Kidney (tissue), 14 donors: Measurements from ENCODE around the gene EHMT2. TPM values are rescaled to one million over a fixed set of nuclear protein-coding genes. Genes with fewer than 3 reads are reported as not detected.
A peak's percentile ranks its signal among the peaks of the same experiment; 100 is the strongest.

ENCODE experiments used
- DNase-seq, 5 donors: peaks; one replicate each; pipeline ENCODE4 v3.0.0-alpha.2; 2013 to 2020
- FAIRE-seq: peaks from 2 replicates; lab custom pipeline; 2012; peaks lifted over from hg19 to GRCh38; lab: Jason Lieb, UNC
- H3K27ac ChIP-seq, 2 donors: one replicate each; pipeline ENCODE4 v1.7.0; 2013; ENCODE audit warnings: low read depth in 2 of 2, low read length in 2 of 2, inconsistent platforms in 1 of 2
- H3K27me3 ChIP-seq: one replicate; pipeline ENCODE4 v1.7.1; 2013; ENCODE audit warnings: low read length, inconsistent platforms; ENCODE audit not compliant: control insufficient read depth, insufficient read depth
- H3K36me3 ChIP-seq, 3 donors: one replicate each; pipeline versions ENCODE4 v1.7.0 to v1.7.1; 2013; ENCODE audit warnings: low read length in 3 of 3, control low read depth in 1 of 3, inconsistent platforms in 1 of 3; ENCODE audit not compliant: insufficient read depth in 3 of 3, control insufficient read depth in 2 of 3
- H3K4me1 ChIP-seq, 3 donors: one replicate each; pipeline versions ENCODE4 v1.7.0 to v1.7.1; 2013; ENCODE audit warnings: low read length in 3 of 3, inconsistent platforms in 1 of 3, low read depth in 1 of 3; ENCODE audit not compliant: control insufficient read depth in 2 of 3, insufficient read depth in 2 of 3
- H3K4me3 ChIP-seq, 3 donors: one replicate each; pipeline versions ENCODE4 v1.7.0 to v1.8.1; 2013; ENCODE audit warnings: low read length in 3 of 3, control low read depth in 1 of 3, inconsistent platforms in 1 of 3
- H3K9ac ChIP-seq, 3 donors: one replicate each; pipeline versions ENCODE4 v1.7.0 to v1.7.1; 2013; ENCODE audit warnings: low read length in 3 of 3, control low read depth in 1 of 3, inconsistent platforms in 1 of 3
- H3K9me3 ChIP-seq, 3 donors: one replicate each; pipeline versions ENCODE4 v1.7.0 to v1.7.1; 2013; ENCODE audit warnings: low read length in 3 of 3, control low read depth in 1 of 3, inconsistent platforms in 1 of 3; ENCODE audit not compliant: control insufficient read depth in 2 of 3, insufficient read depth in 1 of 3
- CTCF ChIP-seq: IDR thresholded peaks from 3 replicates; pipeline ENCODE4 v1.5.1; 2012; ENCODE audit warnings: mild to moderate bottlenecking, moderate library complexity, borderline replicate concordance; ENCODE audit not compliant: insufficient read depth; ENCODE audit errors: extremely low read depth
- intact Hi-C: fragments of 100-400 bp; cut with DNase I; formaldehyde crosslinking; loops from one replicate; pipeline ENCODE4 v1.11.1; 2022
- polyA plus RNA-seq: library from polyadenylated mRNA; stranded (reverse); fragments of 350-450 nt; fragmentation: Illumina TruSeq; extraction: RNeasy Lipid Tissue Mini Kit (QIAGEN cat#74804); gene quantifications from one replicate; pipeline ENCODE4 v1.2.3, GENCODE V29; 2014; ENCODE audit warnings: low read depth, low replicate concordance; ENCODE audit not compliant: insufficient read depth
- total RNA-seq: library from RNA; stranded (reverse); fragmentation: NEBNext Ultra II Directional; extraction: Animal tissue kit (Norgen Biotek cat#: 25700); gene quantifications from one replicate; pipeline ENCODE4 v1.2.1, GENCODE V29; 2021
- donor health status: control.
- donor health status: control.
- donor health status: control.
- donor health status: control.
- donor health status: control.
- donor health status: DM: yes; HTN: yes; CAD: no.
- donor health status: Normal renal cell carcinoma (clear cell type).

The EHMT2 gene
- total and polyA plus RNA-seq, 2 donors from 2014 or later, result 35.3 to 40.5 TPM

DNA sequence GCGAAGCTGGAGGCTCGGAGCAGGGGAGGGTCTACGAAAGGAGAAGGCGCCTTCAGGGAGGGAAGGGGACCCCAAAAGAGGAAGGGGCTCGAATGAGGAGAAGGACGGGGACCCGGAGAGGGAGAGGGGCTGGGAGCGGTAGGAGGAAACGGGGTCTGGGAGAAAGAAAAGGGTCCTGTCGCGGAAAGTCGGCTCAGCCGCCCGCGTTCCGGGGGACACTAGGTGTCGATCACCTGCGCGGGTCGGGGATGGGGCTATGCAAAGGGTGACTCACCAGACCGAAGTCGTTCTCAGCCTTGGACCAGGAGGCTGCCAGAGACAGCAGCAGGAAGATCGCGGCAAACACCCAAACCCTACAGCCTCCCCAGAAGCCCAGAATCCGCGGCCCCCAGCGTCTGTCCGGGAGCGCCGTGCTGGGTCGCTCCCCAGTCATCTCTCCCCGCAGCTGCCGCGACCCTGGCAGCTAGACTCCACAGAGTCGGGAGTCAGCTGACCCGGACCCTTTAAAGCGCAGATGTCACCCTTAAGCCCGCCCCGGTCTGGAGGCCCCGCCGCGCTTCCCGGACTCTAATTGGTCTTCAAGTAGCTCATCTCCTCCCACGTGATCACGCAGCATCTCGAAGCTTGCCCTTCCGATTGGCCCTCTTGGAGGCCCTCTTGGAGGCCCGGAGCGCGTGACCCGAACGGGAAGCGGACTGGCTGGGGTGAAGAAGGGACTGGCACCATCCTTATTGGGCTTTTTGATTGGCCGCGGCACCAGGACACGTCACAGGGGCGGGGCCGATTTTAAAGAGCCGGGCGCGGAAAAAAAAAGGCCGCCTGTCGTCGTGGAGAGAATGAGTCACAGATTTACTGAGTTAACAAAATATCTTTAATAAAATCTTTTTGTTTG, 34.9 kb downstream of the EHMT2 start, which contains the start of gene NEU1:
NEU1 (minus strand) TSS at position 478 of the 892 bp plus-strand sequence; CDS start at position 433, 45 bp downstream.
- intact Hi-C loops, result no loop called here
- Histone ChIP-seq H3K36me3 (peaks cover 0 to 15% (median 13%) of the 10 kb centered on the region in 3 donors), H3K4me1 (peaks cover 0 to 18% (median 10%) of the 10 kb centered on the region in 3 donors), H3K27me3 (no peaks in the 10 kb centered on the region), H3K9me3 (no peaks in the 10 kb centered on the region), H3K4me3 (peak within 1 kb of the TSS; percentile 89 to 98 (median 96)), H3K27ac (peak within 1 kb of the TSS; percentile 78 to 83), H3K9ac (peak within 1 kb of the TSS; percentile 66 to 82 (median 74))
- peak; percentile 98 for FAIRE-seq
- DNase-seq, result peak; percentile 100
- no peak for TF ChIP-seq CTCF

DNA sequence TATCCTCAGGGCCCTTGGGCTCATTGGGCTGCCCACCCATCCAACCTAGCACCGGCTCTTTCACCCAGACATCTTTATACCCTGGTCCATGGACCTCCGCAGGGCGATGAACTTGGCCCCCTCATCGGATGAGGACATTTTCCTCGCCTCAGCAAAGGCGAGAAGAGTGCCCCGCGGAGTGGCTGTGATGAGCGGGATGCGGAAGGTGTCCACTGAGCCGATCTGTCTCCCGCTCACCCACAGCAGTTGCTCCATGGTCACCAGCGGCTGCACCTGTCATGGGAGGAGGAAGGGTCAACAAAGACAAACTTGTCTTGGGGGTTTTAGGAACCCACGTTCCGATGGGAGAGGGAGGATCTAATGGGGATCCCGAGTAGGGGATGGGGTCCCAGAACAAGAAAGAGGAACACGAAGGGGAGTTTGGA, 35.6 kb downstream of the EHMT2 start:
- Histone ChIP-seq H3K9me3 (no peaks in the 10 kb centered on the region), H3K36me3 (peaks cover 0 to 15% (median 13%) of the 10 kb centered on the region in 3 donors), H3K4me1 (peaks cover 0 to 18% (median 10%) of the 10 kb centered on the region in 3 donors), H3K4me3 (peak overlapping the region; percentile 84 to 96 (median 89)), H3K9ac (peak overlapping the region; percentile 66 to 74 (median 67)), H3K27ac (no peak overlapping the region), H3K27me3 (no peaks in the 10 kb centered on the region)
- FAIRE-seq (no peak), DNase-seq (no peak)
- intact Hi-C loops, result no loop called here
- TF ChIP-seq CTCF, result no peak

DNA sequence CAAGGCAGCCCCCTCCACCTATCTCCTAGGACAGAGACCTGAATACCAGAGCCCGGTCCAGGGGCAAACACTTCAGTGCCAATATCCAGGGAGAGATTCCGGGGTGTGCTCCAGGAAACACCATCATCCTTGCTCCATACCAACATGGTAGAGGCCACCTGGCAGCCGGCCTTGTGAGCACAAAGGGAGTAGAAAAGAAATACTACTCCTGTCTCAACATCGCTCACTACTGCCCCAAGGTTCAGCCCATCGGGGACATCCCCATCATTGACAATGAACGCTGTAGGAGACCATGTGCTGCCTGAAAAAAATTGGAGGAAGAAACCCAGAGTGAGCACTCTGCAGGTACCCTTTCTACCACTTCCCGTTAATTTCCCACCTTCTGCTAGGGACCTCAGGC, 36.3 kb downstream of the EHMT2 start:
- H3K36me3 ChIP-seq, result peaks cover 0 to 15% (median 13%) of the 10 kb centered on the region in 3 donors
- H3K9ac ChIP-seq, result no peak overlapping the region
- FAIRE-seq, result no peak
- no peak for TF ChIP-seq CTCF
- no peaks in the 10 kb centered on the region for H3K9me3 ChIP-seq
- intact Hi-C loops, result no loop called here
- H3K4me1 ChIP-seq, result peaks cover 0 to 18% (median 9%) of the 10 kb centered on the region in 3 donors
- no peak overlapping the region for H3K27ac ChIP-seq
- no peak for DNase-seq
- no peak overlapping the region for H3K4me3 ChIP-seq
- no peaks in the 10 kb centered on the region for H3K27me3 ChIP-seq
